ENCODE data around the gene KRT40.

The KRT40 gene

DNA sequence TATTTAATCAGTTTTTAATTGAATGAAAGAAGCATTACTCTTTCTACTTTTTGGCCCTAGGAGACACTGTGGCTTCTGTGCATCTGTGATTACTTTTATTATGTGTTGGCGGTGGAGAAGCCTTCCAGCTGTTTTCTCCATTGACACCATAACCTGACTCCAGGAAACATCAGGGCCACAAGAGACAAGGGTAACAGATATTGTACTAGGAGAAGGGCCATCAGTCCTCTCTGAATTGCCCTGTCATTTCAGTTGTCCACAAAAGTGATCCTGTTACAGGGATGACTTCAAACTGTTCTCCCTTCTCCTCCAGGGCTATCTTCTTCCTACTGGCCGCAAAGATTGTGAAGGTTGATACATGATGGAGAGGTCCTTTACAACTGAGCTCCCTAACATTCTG, 32.0 kb downstream of the KRT40 start:
- Mint-ChIP-seq H3K36me3 (ENCODE audit: low read depth) (no peaks in the 10 kb centered on the region), H3K27ac (no peak overlapping the region), H3K9me3 (no peaks in the 10 kb centered on the region), H3K27me3 (ENCODE audit: low read depth) (peaks cover 48% of the 10 kb centered on the region), H3K4me1 (ENCODE audit: low read depth) (no peaks in the 10 kb centered on the region), H3K4me3 (no peak overlapping the region)

- no peak overlapping the region for H3K27ac Mint-ChIP-seq
- no peaks in the 10 kb centered on the region for H3K4me1 Mint-ChIP-seq (ENCODE audit: low read depth)
- H3K9me3 Mint-ChIP-seq = no peaks in the 10 kb centered on the region
- peaks cover 54% of the 10 kb centered on the region for H3K27me3 Mint-ChIP-seq (ENCODE audit: low read depth)
- no peak overlapping the region for H3K4me3 Mint-ChIP-seq
- H3K36me3 Mint-ChIP-seq (ENCODE audit: low read depth) = no peaks in the 10 kb centered on the region
Measured at GRCh38 chr17:40951011-40951622, 33.0 kb downstream of the KRT40 start.

GRCh38 chr17:40950176-40950575, 34.0 kb downstream of the KRT40 start:
- Mint-ChIP-seq H3K4me1 (ENCODE audit: low read depth) (no peaks in the 10 kb centered on the region), H3K27me3 (ENCODE audit: low read depth) (peaks cover 64% of the 10 kb centered on the region), H3K36me3 (ENCODE audit: low read depth) (no peaks in the 10 kb centered on the region), H3K9me3 (no peaks in the 10 kb centered on the region), H3K4me3 (no peak overlapping the region), H3K27ac (no peak overlapping the region)

DNA sequence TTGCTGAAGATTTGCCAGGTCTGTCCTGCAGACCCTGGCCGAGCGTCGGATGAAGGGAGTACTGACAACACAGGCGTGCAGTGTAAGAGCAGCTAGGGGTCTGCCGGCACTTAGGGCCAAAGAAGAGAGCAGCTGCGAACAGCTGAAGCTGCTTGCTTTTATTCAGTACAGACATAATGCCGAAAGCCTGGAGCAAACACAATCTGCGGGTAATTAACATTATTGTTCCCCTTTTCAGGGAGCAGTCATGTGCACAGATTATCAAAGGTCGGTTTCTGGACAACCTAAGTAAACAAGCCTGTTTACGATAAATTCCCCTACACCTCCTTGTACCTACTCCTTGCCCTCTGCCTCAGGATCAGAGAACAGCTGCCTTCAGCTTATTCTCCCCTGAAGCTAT, 34.7 kb downstream of the KRT40 start:
- Mint-ChIP-seq H3K36me3 (ENCODE audit: low read depth) (no peaks in the 10 kb centered on the region), H3K4me1 (ENCODE audit: low read depth) (no peaks in the 10 kb centered on the region), H3K27ac (no peak overlapping the region), H3K27me3 (ENCODE audit: low read depth) (peaks cover 66% of the 10 kb centered on the region), H3K4me3 (no peak overlapping the region), H3K9me3 (no peaks in the 10 kb centered on the region)

DNA sequence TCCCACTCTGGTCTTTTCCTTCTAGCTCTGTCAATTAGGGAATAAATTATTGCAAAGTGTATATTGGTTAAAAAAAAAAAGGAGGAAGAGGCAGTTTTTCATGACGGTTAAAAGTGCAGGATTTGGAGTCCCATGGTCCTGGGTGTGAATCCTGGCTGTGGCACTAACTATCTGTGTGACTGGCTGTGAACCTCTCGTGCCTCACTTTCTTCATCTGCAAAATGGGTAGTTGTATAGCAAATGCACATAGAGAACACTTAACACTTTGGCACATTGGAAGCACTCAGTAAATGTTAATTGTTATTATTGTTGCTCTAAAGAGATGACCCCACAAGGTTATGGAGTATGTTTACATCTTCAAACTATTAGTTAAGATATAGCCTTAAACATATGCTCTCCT, 36.2 kb downstream of the KRT40 start:
- Mint-ChIP-seq H3K4me3 (no peak overlapping the region), H3K9me3 (no peaks in the 10 kb centered on the region), H3K27ac (no peak overlapping the region), H3K4me1 (ENCODE audit: low read depth) (no peaks in the 10 kb centered on the region), H3K27me3 (ENCODE audit: low read depth) (peaks cover 64% of the 10 kb centered on the region), H3K36me3 (ENCODE audit: low read depth) (no peaks in the 10 kb centered on the region)

GRCh38 chr17:40945414-40945813, 38.7 kb downstream of the KRT40 start:
- H3K9me3 Mint-ChIP-seq = no peaks in the 10 kb centered on the region
- no peaks in the 10 kb centered on the region for H3K36me3 Mint-ChIP-seq (ENCODE audit: low read depth)
- peaks cover 60% of the 10 kb centered on the region for H3K27me3 Mint-ChIP-seq (ENCODE audit: low read depth)
- H3K4me3 Mint-ChIP-seq = no peak overlapping the region
- H3K27ac Mint-ChIP-seq = no peak overlapping the region
- H3K4me1 Mint-ChIP-seq (ENCODE audit: low read depth) = no peaks in the 10 kb centered on the region

GRCh38 chr17:40944531-40944930, 39.6 kb downstream of the KRT40 start:
- Mint-ChIP-seq H3K36me3 (ENCODE audit: low read depth) (no peaks in the 10 kb centered on the region), H3K27me3 (ENCODE audit: low read depth) (peaks cover 57% of the 10 kb centered on the region), H3K27ac (no peak overlapping the region), H3K4me1 (ENCODE audit: low read depth) (no peaks in the 10 kb centered on the region), H3K9me3 (no peaks in the 10 kb centered on the region), H3K4me3 (no peak overlapping the region)

DNA sequence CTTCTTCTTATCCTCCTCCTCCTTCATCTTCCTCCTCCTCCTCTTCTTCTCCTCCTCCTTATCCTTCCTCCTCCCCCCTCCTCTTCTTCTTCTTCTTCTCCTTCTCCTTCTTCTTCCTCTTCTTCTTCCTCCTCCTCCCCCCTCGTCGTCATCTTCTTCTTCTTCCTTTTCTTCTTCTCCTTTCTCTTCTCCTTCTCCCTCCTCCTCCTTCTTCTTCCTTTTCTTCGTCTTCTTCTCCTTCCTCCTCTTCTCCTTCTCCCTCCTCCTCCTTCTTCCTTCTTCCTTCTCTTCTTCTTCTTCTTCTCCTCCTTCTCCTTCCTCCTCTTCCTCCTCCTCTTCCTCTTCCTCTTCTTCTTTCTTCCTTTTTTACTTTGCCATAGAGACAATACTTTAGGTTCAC, 41.6 kb downstream of the KRT40 start:
- no peaks in the 10 kb centered on the region for H3K9me3 Mint-ChIP-seq
- H3K27me3 Mint-ChIP-seq (ENCODE audit: low read depth) = peaks cover 40% of the 10 kb centered on the region
- no peak overlapping the region for H3K27ac Mint-ChIP-seq
- H3K36me3 Mint-ChIP-seq (ENCODE audit: low read depth) = no peaks in the 10 kb centered on the region
- no peaks in the 10 kb centered on the region for H3K4me1 Mint-ChIP-seq (ENCODE audit: low read depth)
- no peak overlapping the region for H3K4me3 Mint-ChIP-seq

DNA sequence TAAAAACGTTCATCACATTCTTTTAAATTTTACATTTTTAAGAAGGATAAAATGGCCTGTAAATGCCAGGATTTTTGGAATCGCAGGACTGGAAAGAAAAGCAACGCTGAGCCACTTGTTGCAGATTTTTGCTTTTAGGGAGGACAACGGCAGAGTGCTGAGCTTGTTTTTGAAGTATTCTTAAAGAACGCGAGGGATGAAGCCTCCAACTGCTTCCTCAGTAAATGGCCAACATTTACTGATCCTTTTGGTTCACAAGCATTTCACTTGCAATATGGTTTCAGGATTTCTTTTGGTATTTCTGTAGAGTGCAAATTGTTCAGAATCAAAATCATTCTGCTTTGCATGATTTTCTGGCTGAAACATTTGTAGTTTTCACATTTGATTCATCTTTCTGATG, 43.9 kb downstream of the KRT40 start:
- Mint-ChIP-seq H3K9me3 (no peaks in the 10 kb centered on the region), H3K27ac (no peak overlapping the region), H3K36me3 (ENCODE audit: low read depth) (no peaks in the 10 kb centered on the region), H3K4me1 (ENCODE audit: low read depth) (no peaks in the 10 kb centered on the region), H3K4me3 (no peak overlapping the region), H3K27me3 (ENCODE audit: low read depth) (peaks cover 18% of the 10 kb centered on the region)

DNA sequence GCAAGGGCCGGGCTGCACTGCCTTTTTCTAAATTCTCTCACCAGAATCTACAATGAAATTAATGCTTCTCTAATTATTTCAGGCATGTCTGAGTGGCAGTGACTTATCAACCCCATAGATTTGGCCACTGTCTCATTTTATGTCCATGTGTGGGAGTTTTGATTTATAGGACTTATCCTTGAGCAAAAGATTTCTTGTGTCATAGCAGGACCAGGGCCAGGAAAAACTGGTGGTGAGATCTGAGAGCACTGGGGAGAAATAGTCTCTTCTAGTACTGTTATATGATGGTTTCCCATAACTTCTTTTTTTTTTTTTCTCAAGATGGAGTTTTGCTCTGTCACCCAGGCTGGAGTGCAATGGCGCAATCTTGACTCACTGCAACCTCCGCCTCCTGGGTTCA, 45.1 kb downstream of the KRT40 start:
- H3K9me3 Mint-ChIP-seq = no peaks in the 10 kb centered on the region
- no peaks in the 10 kb centered on the region for H3K36me3 Mint-ChIP-seq (ENCODE audit: low read depth)
- no peaks in the 10 kb centered on the region for H3K4me1 Mint-ChIP-seq (ENCODE audit: low read depth)
- H3K27ac Mint-ChIP-seq = no peak overlapping the region
- peaks cover 13% of the 10 kb centered on the region for H3K27me3 Mint-ChIP-seq (ENCODE audit: low read depth)
- H3K4me3 Mint-ChIP-seq = no peak overlapping the region

DNA sequence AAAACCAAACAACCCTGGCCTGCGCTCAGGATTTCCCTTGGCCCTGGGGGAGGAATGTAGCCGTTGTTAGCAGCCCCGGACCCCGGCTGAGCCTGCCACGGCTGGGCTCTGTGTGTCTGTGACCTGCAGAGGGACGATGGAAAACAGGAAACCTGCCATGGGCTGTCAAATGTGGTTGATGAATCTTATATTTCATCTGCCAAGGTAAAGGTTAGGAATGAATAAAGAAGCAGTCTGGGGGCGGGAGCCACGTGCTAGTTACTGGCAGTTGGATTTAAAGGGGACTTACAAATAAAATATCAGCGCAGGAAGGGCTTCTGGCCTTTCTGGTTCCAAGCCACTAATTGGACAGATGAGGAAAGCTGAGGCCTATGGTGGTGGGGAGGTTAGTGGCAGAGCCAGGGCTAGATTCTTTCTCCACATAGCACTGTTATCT, 46.7 kb downstream of the KRT40 start, which contains the start of gene KRT23:
Gene KRT23, minus strand, starts transcription at position 263 of the 436 bp plus-strand sequence. CDS start 1,043 bp downstream, outside the sequence.
- no peaks in the 10 kb centered on the region for H3K36me3 Mint-ChIP-seq (ENCODE audit: low read depth)
- H3K4me3 Mint-ChIP-seq = no peak within 1 kb of the TSS
- no peak within 1 kb of the TSS for H3K27ac Mint-ChIP-seq
- peaks cover 14% of the 10 kb centered on the region for H3K27me3 Mint-ChIP-seq (ENCODE audit: low read depth)
- H3K4me1 Mint-ChIP-seq (ENCODE audit: low read depth) = no peaks in the 10 kb centered on the region
- no peaks in the 10 kb centered on the region for H3K9me3 Mint-ChIP-seq

DNA sequence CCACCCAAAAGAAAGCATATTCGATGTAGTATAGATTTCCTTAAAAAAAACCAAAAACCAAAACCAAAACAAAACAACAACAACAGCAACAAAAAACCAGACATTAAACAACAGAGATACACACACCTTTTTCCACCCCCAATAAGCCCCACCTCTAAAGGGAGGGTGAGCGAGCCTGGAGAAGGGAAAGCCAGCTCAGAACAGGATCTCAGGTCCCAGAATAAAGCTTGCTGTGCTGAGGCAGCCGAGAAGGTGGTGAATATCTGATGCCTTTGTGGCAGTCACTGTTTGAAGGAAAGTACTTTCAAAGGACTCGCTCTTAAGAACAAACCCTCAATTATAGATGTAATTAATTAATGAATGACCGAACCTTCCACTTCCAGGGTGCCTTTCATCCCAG, 47.1 kb downstream of the KRT40 start:
- Mint-ChIP-seq H3K27me3 (ENCODE audit: low read depth) (peaks cover 14% of the 10 kb centered on the region), H3K9me3 (no peaks in the 10 kb centered on the region), H3K36me3 (ENCODE audit: low read depth) (no peaks in the 10 kb centered on the region), H3K27ac (no peak overlapping the region), H3K4me1 (ENCODE audit: low read depth) (no peaks in the 10 kb centered on the region), H3K4me3 (no peak overlapping the region)

- H3K9me3 Mint-ChIP-seq = no peaks in the 10 kb centered on the region
- H3K27ac Mint-ChIP-seq = no peak overlapping the region
- no peaks in the 10 kb centered on the region for H3K4me1 Mint-ChIP-seq (ENCODE audit: low read depth)
- H3K4me3 Mint-ChIP-seq = no peak overlapping the region
- H3K27me3 Mint-ChIP-seq (ENCODE audit: low read depth) = peaks cover 14% of the 10 kb centered on the region
- H3K36me3 Mint-ChIP-seq (ENCODE audit: low read depth) = no peaks in the 10 kb centered on the region
Measured at GRCh38 chr17:40936437-40936971, 47.6 kb downstream of the KRT40 start.

DNA sequence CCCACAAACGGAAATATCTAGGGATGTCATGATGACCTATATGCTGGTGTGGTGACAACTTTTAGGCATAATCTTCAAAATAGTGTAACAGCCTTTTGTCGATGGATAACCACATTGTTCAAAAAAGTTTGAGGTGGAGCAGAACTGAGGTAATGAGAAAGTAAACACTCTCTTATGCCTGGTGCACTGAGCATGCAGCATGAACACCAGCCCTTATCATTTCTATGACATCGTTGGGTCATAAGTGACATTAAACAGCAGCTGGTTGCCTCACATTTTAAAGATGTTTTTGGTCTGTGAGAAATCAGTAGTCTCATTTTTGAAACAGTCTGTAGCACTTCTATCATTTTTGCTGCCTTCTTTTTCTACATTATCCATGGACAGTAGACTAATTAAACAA, 48.5 kb downstream of the KRT40 start:
- Mint-ChIP-seq H3K4me1 (ENCODE audit: low read depth) (no peaks in the 10 kb centered on the region), H3K9me3 (no peaks in the 10 kb centered on the region), H3K36me3 (ENCODE audit: low read depth) (no peaks in the 10 kb centered on the region), H3K27me3 (ENCODE audit: low read depth) (peaks cover 14% of the 10 kb centered on the region), H3K27ac (no peak overlapping the region), H3K4me3 (no peak overlapping the region)

- Mint-ChIP-seq H3K27ac (no peak overlapping the region), H3K4me1 (ENCODE audit: low read depth) (no peaks in the 10 kb centered on the region), H3K4me3 (no peak overlapping the region), H3K36me3 (ENCODE audit: low read depth) (no peaks in the 10 kb centered on the region), H3K9me3 (no peaks in the 10 kb centered on the region), H3K27me3 (ENCODE audit: low read depth) (peaks cover 25% of the 10 kb centered on the region)
Measured at GRCh38 chr17:40932608-40933007, 51.5 kb downstream of the KRT40 start.

- H3K27ac Mint-ChIP-seq = no peak overlapping the region
- no peak overlapping the region for H3K4me3 Mint-ChIP-seq
- H3K9me3 Mint-ChIP-seq = no peaks in the 10 kb centered on the region
- H3K27me3 Mint-ChIP-seq (ENCODE audit: low read depth) = peaks cover 33% of the 10 kb centered on the region
- no peaks in the 10 kb centered on the region for H3K36me3 Mint-ChIP-seq (ENCODE audit: low read depth)
- no peaks in the 10 kb centered on the region for H3K4me1 Mint-ChIP-seq (ENCODE audit: low read depth)
Measured at GRCh38 chr17:40931311-40931710, 52.8 kb downstream of the KRT40 start.

All from T-helper 1 cell treated with Interleukin-12 subunit alpha and Interleukin-12 subunit beta and Interleukin-4 antibody, amounts not matched to agents 30 μg/mL and 1 μg/mL, for 36 hours (primary cell).